ENCODE data around the gene METTL18.

Gene METTL18

GRCh38 chr1:169784102-169784501 lies 10.6 kb downstream of the METTL18 start:
- Histone ChIP-seq H3K4me1 (ENCODE audit: insufficient read depth, low read length) (no peaks in the 10 kb centered on the region), H3K36me3 (ENCODE audit: insufficient read depth, low read length) (no peaks in the 10 kb centered on the region), H3K4me3 (ENCODE audit: low read depth in 1 of 2, low read length in 2 of 2) (no peak overlapping the region), H3K9ac (ENCODE audit: low read length) (no peak overlapping the region), H3K27me3 (ENCODE audit: control insufficient read depth in 1 of 2, insufficient read depth in 2 of 2, low read length in 2 of 2) (peaks cover 0 to 6% of the 10 kb centered on the region in 2 donors), H3K27ac (ENCODE audit: low read depth, low read length) (no peak overlapping the region), H3K9me3 (ENCODE audit: low read length) (no peaks in the 10 kb centered on the region)

GRCh38 chr1:169782596-169782995 lies 12.1 kb downstream of the METTL18 start:
- Histone ChIP-seq H3K4me3 (ENCODE audit: low read depth in 1 of 2, low read length in 2 of 2) (no peak overlapping the region), H3K27ac (ENCODE audit: low read depth, low read length) (no peak overlapping the region), H3K9me3 (ENCODE audit: low read length) (no peaks in the 10 kb centered on the region), H3K4me1 (ENCODE audit: insufficient read depth, low read length) (no peaks in the 10 kb centered on the region), H3K9ac (ENCODE audit: low read length) (no peak overlapping the region), H3K36me3 (ENCODE audit: insufficient read depth, low read length) (no peaks in the 10 kb centered on the region), H3K27me3 (ENCODE audit: control insufficient read depth in 1 of 2, insufficient read depth in 2 of 2, low read length in 2 of 2) (peaks cover 0 to 6% of the 10 kb centered on the region in 2 donors)

DNA sequence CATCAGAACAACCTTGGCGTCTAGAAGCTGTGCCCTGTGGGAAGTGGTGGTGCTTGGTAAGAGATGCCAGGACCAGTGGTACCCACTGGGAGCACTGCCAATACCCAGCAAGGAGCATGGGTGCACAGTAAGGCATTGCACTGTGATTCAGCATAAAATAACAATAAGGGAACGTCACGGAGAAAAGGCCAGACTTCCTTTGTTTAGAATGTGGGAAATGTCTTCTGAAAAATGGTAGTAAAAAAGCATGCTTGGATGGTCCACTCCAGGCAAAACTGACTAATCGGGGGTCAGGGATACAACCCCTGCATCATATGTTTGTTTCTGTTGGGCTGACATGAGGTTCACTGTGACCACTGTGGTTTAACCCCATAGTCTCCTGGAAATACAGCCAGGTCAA lies 14.7 kb downstream of the METTL18 start:
- H3K27me3 ChIP-seq (ENCODE audit: control insufficient read depth in 1 of 2, insufficient read depth in 2 of 2, low read length in 2 of 2), result peaks cover 0 to 1% of the 10 kb centered on the region in 2 donors
- no peak overlapping the region for H3K9ac ChIP-seq (ENCODE audit: low read length)
- no peaks in the 10 kb centered on the region for H3K36me3 ChIP-seq (ENCODE audit: insufficient read depth, low read length)
- H3K4me3 ChIP-seq (ENCODE audit: low read depth in 1 of 2, low read length in 2 of 2), result no peak overlapping the region
- H3K9me3 ChIP-seq (ENCODE audit: low read length), result no peaks in the 10 kb centered on the region
- H3K27ac ChIP-seq (ENCODE audit: low read depth, low read length), result no peak overlapping the region
- no peaks in the 10 kb centered on the region for H3K4me1 ChIP-seq (ENCODE audit: insufficient read depth, low read length)

- no peaks in the 10 kb centered on the region for H3K4me1 ChIP-seq (ENCODE audit: insufficient read depth, low read length)
- no peak overlapping the region for H3K9ac ChIP-seq (ENCODE audit: low read length)
- H3K9me3 ChIP-seq (ENCODE audit: low read length), result no peaks in the 10 kb centered on the region
- H3K36me3 ChIP-seq (ENCODE audit: insufficient read depth, low read length), result no peaks in the 10 kb centered on the region
- no peak overlapping the region for H3K4me3 ChIP-seq (ENCODE audit: low read depth in 1 of 2, low read length in 2 of 2)
- no peaks in the 10 kb centered on the region for H3K27me3 ChIP-seq (ENCODE audit: control insufficient read depth in 1 of 2, insufficient read depth in 2 of 2, low read length in 2 of 2)
- no peak overlapping the region for H3K27ac ChIP-seq (ENCODE audit: low read depth, low read length)
Measured at GRCh38 chr1:169779150-169779549, 15.6 kb downstream of the METTL18 start.

DNA sequence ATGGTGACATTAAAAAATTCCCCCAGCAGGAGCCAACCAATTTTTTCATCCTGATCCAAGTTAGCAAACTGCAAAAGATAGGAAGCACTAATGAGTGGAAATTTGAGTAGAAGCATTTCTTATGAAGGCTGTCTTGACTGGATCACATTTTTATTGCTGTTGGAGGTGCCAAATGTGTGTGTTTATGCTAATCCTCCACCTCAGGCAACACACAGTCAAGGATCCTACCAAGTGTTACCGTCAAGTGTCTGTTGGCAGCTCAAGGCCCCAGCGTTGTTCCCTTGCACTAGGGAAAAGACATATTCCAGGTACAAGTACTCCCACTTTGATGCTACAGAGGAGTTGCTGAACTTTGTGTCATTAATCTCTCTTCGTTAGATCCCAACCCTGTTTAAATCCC lies 18.3 kb downstream of the METTL18 start:
- no peaks in the 10 kb centered on the region for H3K4me1 ChIP-seq (ENCODE audit: insufficient read depth, low read length)
- H3K9me3 ChIP-seq (ENCODE audit: low read length), result no peaks in the 10 kb centered on the region
- H3K4me3 ChIP-seq (ENCODE audit: low read depth in 1 of 2, low read length in 2 of 2), result no peak overlapping the region
- H3K27me3 ChIP-seq (ENCODE audit: control insufficient read depth in 1 of 2, insufficient read depth in 2 of 2, low read length in 2 of 2), result no peaks in the 10 kb centered on the region
- no peaks in the 10 kb centered on the region for H3K36me3 ChIP-seq (ENCODE audit: insufficient read depth, low read length)
- no peak overlapping the region for H3K27ac ChIP-seq (ENCODE audit: low read depth, low read length)
- H3K9ac ChIP-seq (ENCODE audit: low read length), result no peak overlapping the region

GRCh38 chr1:169768161-169768560 lies 26.5 kb downstream of the METTL18 start:
- Histone ChIP-seq H3K9me3 (ENCODE audit: low read length) (no peaks in the 10 kb centered on the region), H3K27ac (ENCODE audit: low read depth, low read length) (no peak overlapping the region), H3K27me3 (ENCODE audit: control insufficient read depth in 1 of 2, insufficient read depth in 2 of 2, low read length in 2 of 2) (no peaks in the 10 kb centered on the region), H3K4me1 (ENCODE audit: insufficient read depth, low read length) (no peaks in the 10 kb centered on the region), H3K4me3 (ENCODE audit: low read depth in 1 of 2, low read length in 2 of 2) (no peak overlapping the region), H3K9ac (ENCODE audit: low read length) (no peak overlapping the region), H3K36me3 (ENCODE audit: insufficient read depth, low read length) (no peaks in the 10 kb centered on the region)

GRCh38 chr1:169765580-169766331 lies 29.0 kb downstream of the METTL18 start:
- no peaks in the 10 kb centered on the region for H3K36me3 ChIP-seq (ENCODE audit: insufficient read depth, low read length)
- no peak overlapping the region for H3K27ac ChIP-seq (ENCODE audit: low read depth, low read length)
- H3K4me1 ChIP-seq (ENCODE audit: insufficient read depth, low read length), result no peaks in the 10 kb centered on the region
- H3K9ac ChIP-seq (ENCODE audit: low read length), result no peak overlapping the region
- no peak overlapping the region for H3K4me3 ChIP-seq (ENCODE audit: low read depth in 1 of 2, low read length in 2 of 2)
- H3K9me3 ChIP-seq (ENCODE audit: low read length), result no peaks in the 10 kb centered on the region
- no peaks in the 10 kb centered on the region for H3K27me3 ChIP-seq (ENCODE audit: control insufficient read depth in 1 of 2, insufficient read depth in 2 of 2, low read length in 2 of 2)

DNA sequence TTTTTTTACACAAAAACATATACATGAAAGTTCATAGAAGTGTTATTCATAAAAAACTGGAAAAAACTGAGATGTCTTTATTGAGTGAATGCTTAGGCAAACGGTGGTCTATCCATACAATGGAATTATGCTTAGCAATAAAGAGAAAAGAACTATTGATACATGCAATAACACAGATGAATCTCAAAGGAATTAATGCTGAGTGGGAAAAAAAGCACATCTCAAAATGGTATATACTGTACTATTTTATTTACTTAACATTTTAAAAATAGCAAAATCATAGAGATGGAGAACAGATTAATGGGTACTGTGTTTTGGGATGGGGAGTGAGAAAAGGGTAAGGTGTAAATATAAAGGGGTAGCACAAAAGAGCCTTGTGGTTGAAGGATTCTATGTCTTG lies 29.8 kb downstream of the METTL18 start:
- H3K9me3 ChIP-seq (ENCODE audit: low read length), result no peaks in the 10 kb centered on the region
- no peak overlapping the region for H3K4me3 ChIP-seq (ENCODE audit: low read depth in 1 of 2, low read length in 2 of 2)

GRCh38 chr1:169762699-169763098 lies 32.0 kb downstream of the METTL18 start:
- Histone ChIP-seq H3K36me3 (ENCODE audit: insufficient read depth, low read length) (no peaks in the 10 kb centered on the region), H3K9me3 (ENCODE audit: low read length) (no peaks in the 10 kb centered on the region), H3K4me3 (ENCODE audit: low read depth in 1 of 2, low read length in 2 of 2) (no peak overlapping the region), H3K4me1 (ENCODE audit: insufficient read depth, low read length) (no peaks in the 10 kb centered on the region), H3K9ac (ENCODE audit: low read length) (no peak overlapping the region), H3K27me3 (ENCODE audit: control insufficient read depth in 1 of 2, insufficient read depth in 2 of 2, low read length in 2 of 2) (no peaks in the 10 kb centered on the region), H3K27ac (ENCODE audit: low read depth, low read length) (no peak overlapping the region)

More for the DNA sequence above, 29.8 kb downstream of the METTL18 start:
- Histone ChIP-seq H3K36me3 (ENCODE audit: insufficient read depth, low read length) (no peaks in the 10 kb centered on the region), H3K9ac (ENCODE audit: low read length) (no peak overlapping the region), H3K27ac (ENCODE audit: low read depth, low read length) (no peak overlapping the region), H3K4me1 (ENCODE audit: insufficient read depth, low read length) (no peaks in the 10 kb centered on the region), H3K27me3 (ENCODE audit: control insufficient read depth in 1 of 2, insufficient read depth in 2 of 2, low read length in 2 of 2) (no peaks in the 10 kb centered on the region)

DNA sequence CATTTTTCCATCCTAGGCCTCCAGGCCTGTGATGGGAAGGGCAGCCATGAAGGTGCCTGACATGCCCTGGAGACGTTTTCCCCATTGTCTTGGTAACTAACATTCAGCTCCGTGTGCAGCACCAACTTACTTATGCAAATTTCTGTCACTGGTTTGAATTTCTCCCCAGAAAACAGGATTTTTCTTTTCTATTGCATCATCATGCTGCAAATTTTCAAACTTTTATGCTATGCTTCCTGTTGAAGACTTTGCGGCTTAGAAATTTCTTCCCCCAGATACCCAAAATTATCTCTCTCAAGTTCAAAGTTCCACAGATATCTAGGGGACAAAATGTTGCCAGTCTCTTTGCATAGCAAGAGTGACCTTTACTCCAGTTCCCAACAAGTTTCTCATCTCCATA lies 35.7 kb downstream of the METTL18 start:
- H3K36me3 ChIP-seq (ENCODE audit: insufficient read depth, low read length), result no peaks in the 10 kb centered on the region
- H3K9me3 ChIP-seq (ENCODE audit: low read length), result no peaks in the 10 kb centered on the region
- no peaks in the 10 kb centered on the region for H3K27me3 ChIP-seq (ENCODE audit: control insufficient read depth in 1 of 2, insufficient read depth in 2 of 2, low read length in 2 of 2)
- H3K4me1 ChIP-seq (ENCODE audit: insufficient read depth, low read length), result no peaks in the 10 kb centered on the region
- no peak overlapping the region for H3K9ac ChIP-seq (ENCODE audit: low read length)
- no peak overlapping the region for H3K27ac ChIP-seq (ENCODE audit: low read depth, low read length)
- H3K4me3 ChIP-seq (ENCODE audit: low read depth in 1 of 2, low read length in 2 of 2), result no peak overlapping the region

DNA sequence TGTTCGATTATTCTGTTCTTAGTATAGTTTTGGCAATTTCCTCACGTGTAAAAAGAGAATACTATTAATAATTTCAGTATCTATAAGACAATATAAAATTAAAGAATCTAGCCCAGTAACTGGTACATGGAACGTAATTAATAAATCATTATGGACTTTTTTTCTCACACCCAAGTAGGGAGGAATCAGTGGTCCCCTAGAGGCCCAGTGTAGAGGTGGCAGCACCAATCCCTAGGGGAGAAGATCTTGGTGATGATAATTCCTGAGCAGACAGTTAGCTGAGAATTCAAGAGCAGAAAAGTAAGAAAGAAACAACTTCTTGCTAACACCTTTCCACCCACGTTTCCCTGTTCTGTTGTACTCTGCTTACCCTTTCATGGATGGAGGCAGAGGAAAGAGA lies 41.2 kb downstream of the METTL18 start:
- H3K9ac ChIP-seq (ENCODE audit: low read length), result no peak overlapping the region
- no peak overlapping the region for H3K27ac ChIP-seq (ENCODE audit: low read depth, low read length)
- no peaks in the 10 kb centered on the region for H3K4me1 ChIP-seq (ENCODE audit: insufficient read depth, low read length)
- H3K27me3 ChIP-seq (ENCODE audit: control insufficient read depth in 1 of 2, insufficient read depth in 2 of 2, low read length in 2 of 2), result no peaks in the 10 kb centered on the region
- H3K4me3 ChIP-seq (ENCODE audit: low read depth in 1 of 2, low read length in 2 of 2), result no peak overlapping the region
- no peaks in the 10 kb centered on the region for H3K9me3 ChIP-seq (ENCODE audit: low read length)
- H3K36me3 ChIP-seq (ENCODE audit: insufficient read depth, low read length), result no peaks in the 10 kb centered on the region

- Histone ChIP-seq H3K4me3 (ENCODE audit: low read depth in 1 of 2, low read length in 2 of 2) (no peak overlapping the region), H3K27me3 (ENCODE audit: control insufficient read depth in 1 of 2, insufficient read depth in 2 of 2, low read length in 2 of 2) (no peaks in the 10 kb centered on the region), H3K9ac (ENCODE audit: low read length) (no peak overlapping the region), H3K9me3 (ENCODE audit: low read length) (no peaks in the 10 kb centered on the region), H3K4me1 (ENCODE audit: insufficient read depth, low read length) (no peaks in the 10 kb centered on the region), H3K36me3 (ENCODE audit: insufficient read depth, low read length) (no peaks in the 10 kb centered on the region), H3K27ac (ENCODE audit: low read depth, low read length) (no peak overlapping the region)
Measured at GRCh38 chr1:169750041-169750440, 44.7 kb downstream of the METTL18 start.
